CD14-positive monocyte (primary cell): ENCODE results near the gene INTS6. TPM values are rescaled to one million over a fixed set of nuclear protein-coding genes. Genes with fewer than 3 reads are reported as not detected.

Source experiments
- DNase-seq, 3 donors: peaks; one replicate each; pipeline ENCODE4 v3.0.0-alpha.2; 2011 to 2022
- H2AFZ ChIP-seq: 2 replicates; pipeline ENCODE4 v1.6.0; 2012; ENCODE audit warnings: mild to moderate bottlenecking, low read depth, low read length, inconsistent platforms; ENCODE audit not compliant: insufficient read depth, poor library complexity, severe bottlenecking
- H3K27ac ChIP-seq, 2 donors: 1 replicate in 1 of 2; 2 replicates in 1 of 2; pipeline ENCODE4 v1.5.1; 2012 to 2013; ENCODE audit warnings: low read length in 2 of 2, control low read depth in 1 of 2, inconsistent platforms in 1 of 2, low read depth in 1 of 2, mild to moderate bottlenecking in 1 of 2
- H3K27me3 ChIP-seq, 2 donors: one replicate each; pipeline versions ENCODE4 v1.6.0 to v1.6.1; 2011 to 2013; ENCODE audit warnings: low read length in 2 of 2; ENCODE audit not compliant: control insufficient read depth in 2 of 2, insufficient read depth in 2 of 2
- H3K36me3 ChIP-seq, 2 donors: replicated peaks in 1 of 2; 1 replicate in 1 of 2; 2 replicates in 1 of 2; pipeline versions ENCODE4 v1.5.1 to v1.6.1; 2012 to 2013; ENCODE audit warnings: low read length in 2 of 2, control low read depth in 1 of 2, inconsistent platforms in 1 of 2, mild to moderate bottlenecking in 1 of 2; ENCODE audit not compliant: insufficient read depth in 2 of 2, control insufficient read depth in 1 of 2
- H3K4me1 ChIP-seq, 2 donors: 1 replicate in 1 of 2; 2 replicates in 1 of 2; pipeline versions ENCODE4 v1.5.1 to v1.6.1; 2012 to 2013; ENCODE audit warnings: low read length in 2 of 2, control low read depth in 1 of 2, inconsistent platforms in 1 of 2, mild to moderate bottlenecking in 1 of 2, moderate library complexity in 1 of 2; ENCODE audit not compliant: insufficient read depth in 2 of 2, control insufficient read depth in 1 of 2
- H3K4me2 ChIP-seq: replicated peaks from 2 replicates; pipeline ENCODE3; 2012; ENCODE audit warnings: low read length, moderate library complexity, mild to moderate bottlenecking; ENCODE audit not compliant: poor library complexity, severe bottlenecking; ENCODE audit errors: extremely low read depth
- H3K4me3 ChIP-seq, 3 experiments: fragments of 200-600 bp in 1 of 3; sonication (generic) in 1 of 3; replicated peaks in 1 of 3; 1 replicate in 2 of 3; 2 replicates in 1 of 3; pipeline ENCODE4 v1.5.1; 2011 to 2013; ENCODE audit warnings: low read length in 3 of 3, mild to moderate bottlenecking in 3 of 3, control low read depth in 2 of 3, low read depth in 2 of 3, inconsistent platforms in 1 of 3, moderate library complexity in 1 of 3
- H3K79me2 ChIP-seq: 2 replicates; pipeline ENCODE4 v1.6.0; 2012; ENCODE audit warnings: mild to moderate bottlenecking, control low read depth, inconsistent platforms, low read length, moderate library complexity; ENCODE audit not compliant: insufficient read depth
- H3K9ac ChIP-seq: 2 replicates; pipeline ENCODE4 v1.6.0; 2017; ENCODE audit warnings: low read length, mild to moderate bottlenecking; ENCODE audit not compliant: insufficient read depth, poor library complexity, severe bottlenecking
- H3K9me3 ChIP-seq, 2 donors: replicated peaks in 1 of 2; 1 replicate in 1 of 2; 2 replicates in 1 of 2; pipeline versions ENCODE4 v1.5.1 to v1.6.1; 2012 to 2013; ENCODE audit warnings: low read length in 2 of 2, control low read depth in 1 of 2; ENCODE audit not compliant: control insufficient read depth in 1 of 2, insufficient read depth in 1 of 2
- H4K20me1 ChIP-seq: 2 replicates; pipeline ENCODE4 v1.6.0; 2012; ENCODE audit warnings: mild to moderate bottlenecking, low read length, control low read depth, moderate library complexity; ENCODE audit not compliant: insufficient read depth
- H3K27ac Mint-ChIP-seq, 7 donors: one replicate each; pipeline ENCODE4 v1.8.0; 2020; ENCODE audit warnings: mild to moderate bottlenecking in 7 of 7, mixed read lengths in 7 of 7, moderate library complexity in 6 of 7, inconsistent platforms in 2 of 7
- H3K27me3 Mint-ChIP-seq, 3 donors: one replicate each; pipeline ENCODE4 v1.8.0; 2021 to 2022; ENCODE audit warnings: low read depth in 3 of 3, mild to moderate bottlenecking in 3 of 3, mixed read lengths in 3 of 3, moderate library complexity in 3 of 3, inconsistent platforms in 1 of 3
- H3K36me3 Mint-ChIP-seq, 2 donors: one replicate each; pipeline ENCODE4 v1.8.0; 2020; ENCODE audit warnings: mixed read lengths in 2 of 2, inconsistent platforms in 1 of 2, mild to moderate bottlenecking in 1 of 2
- H3K4me1 Mint-ChIP-seq: one replicate; pipeline ENCODE4 v1.8.0; 2020; ENCODE audit warnings: mild to moderate bottlenecking, mixed read lengths
- H3K4me3 Mint-ChIP-seq, 2 donors: one replicate each; pipeline ENCODE4 v1.8.0; 2020; ENCODE audit warnings: mild to moderate bottlenecking in 2 of 2, mixed read lengths in 2 of 2, moderate library complexity in 1 of 2
- H3K9me3 Mint-ChIP-seq, 7 donors: one replicate each; pipeline ENCODE4 v1.8.0; 2020 to 2022; ENCODE audit warnings: mixed read lengths in 7 of 7, mild to moderate bottlenecking in 6 of 7, moderate library complexity in 6 of 7, inconsistent platforms in 2 of 7
- CTCF ChIP-seq: fragments of 200-600 bp; IDR thresholded peaks from one replicate; pipeline ENCODE4 v1.8.0; 2022; ENCODE audit warnings: antibody characterized with exemption, mild to moderate bottlenecking
- WGBS: methylation state at CpG from one replicate; pipeline ENCODE4 v1.1.5; 2013; ENCODE audit warnings: missing lambda C conversion rate; ENCODE audit not compliant: insufficient coverage; 5-methylcytosine and 5-hydroxymethylcytosine counted together
- intact Hi-C, 2 donors: fragments of 100-400 bp; cut with micrococcal nuclease; formaldehyde crosslinking; loops; one replicate each; pipeline versions ENCODE4 v1.15.0 to v1.15.1; 2023
- polyA plus RNA-seq, 3 donors: library from polyadenylated mRNA; depleted of rRNA in 1 of 3; unstranded in 2 of 3; stranded (reverse) in 1 of 3; fragments of 300-500 nt in 2 of 3; fragments of >200 nt in 1 of 3; fragmentation: Illumina TruSeq in 2 of 3; gene quantifications; 1 replicate in 2 of 3; 2 replicates in 1 of 3; pipeline ENCODE4 v1.2.3, GENCODE V29; 2012 to 2021

INTS6 gene
- polyA plus RNA-seq, 3 donors: 10.8 to 13.2 (median 11.6) TPM

DNA sequence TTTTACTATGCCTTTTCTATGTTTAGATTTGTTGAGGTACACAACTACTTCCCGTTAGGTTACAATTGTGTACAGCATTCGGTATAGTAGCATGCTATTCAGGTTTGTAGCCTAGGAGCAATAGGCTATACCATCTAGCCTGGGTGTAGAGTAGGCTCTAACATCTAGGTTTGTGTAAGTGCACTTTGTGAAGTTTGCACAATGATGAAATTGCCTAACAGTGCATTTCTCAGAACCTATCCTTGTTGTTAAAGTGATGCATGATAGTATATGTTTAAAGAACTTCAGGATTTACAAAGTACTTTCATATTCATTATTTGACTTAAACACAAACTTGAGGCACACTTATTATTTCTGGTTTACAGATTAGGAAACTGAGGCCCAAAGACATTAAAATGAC is 124.9 kb downstream of the INTS6 start:
- no peak overlapping the region for H3K4me3 Mint-ChIP-seq
- Histone ChIP-seq H3K4me1 (peaks cover 13 to 15% of the 10 kb centered on the region in 2 donors), H3K9me3 (no peaks in the 10 kb centered on the region), H3K4me2 (no peak overlapping the region), H3K36me3 (no peaks in the 10 kb centered on the region), H3K27ac (no peak overlapping the region), H3K9ac (no peak overlapping the region), H3K27me3 (no peaks in the 10 kb centered on the region), H4K20me1 (no peaks in the 10 kb centered on the region), H2AFZ (no peak overlapping the region), H3K79me2 (no peaks in the 10 kb centered on the region), H3K4me3 (no peak overlapping the region)
- intact Hi-C loops: no loop called here
- H3K36me3 Mint-ChIP-seq: no peaks in the 10 kb centered on the region
- H3K4me1 Mint-ChIP-seq: peaks cover 18% of the 10 kb centered on the region
- WGBS: 100% methylated on average over 1 of the region's 2 CpGs
- no peak overlapping the region for H3K27ac Mint-ChIP-seq
- H3K9me3 Mint-ChIP-seq: no peaks in the 10 kb centered on the region
- no peak for DNase-seq
- no peak for TF ChIP-seq CTCF
- peaks cover 0 to 2% (median 0%) of the 10 kb centered on the region in 3 donors for H3K27me3 Mint-ChIP-seq

DNA sequence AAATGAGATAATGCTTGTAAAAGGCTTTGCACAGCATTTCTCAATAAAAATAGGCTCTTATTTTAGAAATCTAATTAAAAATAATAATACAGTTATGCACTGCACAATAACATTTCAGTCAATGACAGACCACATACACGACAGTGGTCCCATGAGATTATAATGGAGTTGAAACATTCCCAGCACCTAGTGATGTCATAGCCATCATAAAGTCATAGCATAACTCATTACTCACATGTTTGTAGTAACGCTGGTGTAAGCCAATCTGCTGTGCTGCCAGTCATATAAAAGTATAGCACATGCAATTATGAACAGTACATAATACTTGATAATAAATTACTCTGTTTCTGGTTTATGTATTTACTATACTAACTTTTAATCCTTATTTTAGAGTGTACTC is 126.1 kb downstream of the INTS6 start:
- peaks cover 0 to 2% (median 0%) of the 10 kb centered on the region in 3 donors for H3K27me3 Mint-ChIP-seq
- H3K4me2 ChIP-seq: no peak overlapping the region
- no peaks in the 10 kb centered on the region for H3K9me3 ChIP-seq
- H4K20me1 ChIP-seq: no peaks in the 10 kb centered on the region
- H3K4me1 ChIP-seq: peaks cover 13 to 15% of the 10 kb centered on the region in 2 donors
- no peaks in the 10 kb centered on the region for H3K27me3 ChIP-seq
- no CpG with 5 or more reads among the region's 2 CpGs for WGBS
- no peaks in the 10 kb centered on the region for H3K79me2 ChIP-seq
- no peaks in the 10 kb centered on the region for H3K36me3 Mint-ChIP-seq
- H3K36me3 ChIP-seq: no peaks in the 10 kb centered on the region
- H3K9me3 Mint-ChIP-seq: no peaks in the 10 kb centered on the region
- H3K4me1 Mint-ChIP-seq: peaks cover 18% of the 10 kb centered on the region
- no peak overlapping the region for H3K27ac ChIP-seq
- H3K4me3 Mint-ChIP-seq: no peak overlapping the region
- no peak for DNase-seq
- H2AFZ ChIP-seq: no peak overlapping the region
- no peak overlapping the region for H3K27ac Mint-ChIP-seq
- intact Hi-C loops: no loop called here
- H3K4me3 ChIP-seq: no peak overlapping the region
- no peak for TF ChIP-seq CTCF
- H3K9ac ChIP-seq: no peak overlapping the region
